HEK293T (cell line): Measurements from ENCODE around the gene NTN4.

ENCODE experiments used
- CTBP1 ChIP-seq: fragments of 450-650 bp; IDR thresholded peaks from 2 replicates; pipeline ENCODE4 v1.6.1; 2016; ENCODE audit warnings: borderline replicate concordance
- FOXA1 ChIP-seq: fragments of 450-650 bp; IDR thresholded peaks from 2 replicates; pipeline ENCODE4 v1.6.1; 2016; ENCODE audit warnings: mild to moderate bottlenecking
- FOXK2 ChIP-seq: fragments of 450-650 bp; IDR thresholded peaks from 2 replicates; pipeline ENCODE4 v1.6.1; 2016; ENCODE audit warnings: mild to moderate bottlenecking
- FOXM1 ChIP-seq: fragments of 450-650 bp; IDR thresholded peaks from 2 replicates; pipeline ENCODE4 v1.6.1; 2017; ENCODE audit warnings: mild to moderate bottlenecking, borderline replicate concordance
- HDGF ChIP-seq: fragments of 450-650 bp; IDR thresholded peaks from 2 replicates; pipeline ENCODE4 v1.6.1; 2017; ENCODE audit warnings: antibody characterized with exemption, borderline replicate concordance
- LEF1 ChIP-seq: fragments of 450-650 bp; IDR thresholded peaks from 2 replicates; pipeline ENCODE4 v1.6.1; 2017; ENCODE audit warnings: mild to moderate bottlenecking, borderline replicate concordance
- NFRKB ChIP-seq: fragments of 450-650 bp; IDR thresholded peaks from 2 replicates; pipeline ENCODE4 v1.6.1; 2016; ENCODE audit warnings: mild to moderate bottlenecking, moderate library complexity
- SP1 ChIP-seq: fragments of 450-650 bp; IDR thresholded peaks from 2 replicates; pipeline ENCODE4 v1.6.1; 2017

DNA sequence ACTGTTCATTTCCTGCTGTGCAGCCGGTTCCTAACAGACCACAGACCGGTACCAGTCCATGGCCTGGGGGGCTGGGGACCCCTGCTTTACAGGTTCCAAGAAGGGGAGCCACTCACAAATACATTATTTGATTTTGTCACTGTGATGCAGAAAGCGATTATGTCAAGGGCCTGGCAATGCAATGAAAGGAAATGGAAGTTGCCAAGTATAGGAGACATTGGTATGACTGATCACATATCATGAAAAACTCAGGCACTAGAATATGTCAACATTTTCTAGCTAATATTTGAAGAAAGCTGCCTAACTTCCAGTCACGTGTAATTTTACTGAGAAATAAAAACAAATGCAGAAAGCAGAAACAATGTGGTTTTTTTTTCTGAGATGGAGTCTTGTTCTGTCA, 170.4 kb downstream of the NTN4 start:
- TF ChIP-seq CTBP1 = no peak
- no peak for TF ChIP-seq SP1
- no peak for TF ChIP-seq HDGF
- TF ChIP-seq FOXK2 = no peak
- TF ChIP-seq FOXA1 = no peak
- TF ChIP-seq LEF1 = no peak
- no peak for TF ChIP-seq FOXM1
- no peak for TF ChIP-seq NFRKB
